ENCODE results near the gene ADAMTSL4. TPM values are rescaled to one million over a fixed set of nuclear protein-coding genes. Genes with fewer than 3 reads are reported as not detected.
A peak's percentile ranks its signal among the peaks of the same experiment; 100 is the strongest.

ADAMTSL4 gene
- total and polyA plus RNA-seq, 2 of the 8 experiments (the other 6 are each of a cell fraction or from before 2014, with no cell fraction given) = 4.2 to 5.4 TPM

DNA sequence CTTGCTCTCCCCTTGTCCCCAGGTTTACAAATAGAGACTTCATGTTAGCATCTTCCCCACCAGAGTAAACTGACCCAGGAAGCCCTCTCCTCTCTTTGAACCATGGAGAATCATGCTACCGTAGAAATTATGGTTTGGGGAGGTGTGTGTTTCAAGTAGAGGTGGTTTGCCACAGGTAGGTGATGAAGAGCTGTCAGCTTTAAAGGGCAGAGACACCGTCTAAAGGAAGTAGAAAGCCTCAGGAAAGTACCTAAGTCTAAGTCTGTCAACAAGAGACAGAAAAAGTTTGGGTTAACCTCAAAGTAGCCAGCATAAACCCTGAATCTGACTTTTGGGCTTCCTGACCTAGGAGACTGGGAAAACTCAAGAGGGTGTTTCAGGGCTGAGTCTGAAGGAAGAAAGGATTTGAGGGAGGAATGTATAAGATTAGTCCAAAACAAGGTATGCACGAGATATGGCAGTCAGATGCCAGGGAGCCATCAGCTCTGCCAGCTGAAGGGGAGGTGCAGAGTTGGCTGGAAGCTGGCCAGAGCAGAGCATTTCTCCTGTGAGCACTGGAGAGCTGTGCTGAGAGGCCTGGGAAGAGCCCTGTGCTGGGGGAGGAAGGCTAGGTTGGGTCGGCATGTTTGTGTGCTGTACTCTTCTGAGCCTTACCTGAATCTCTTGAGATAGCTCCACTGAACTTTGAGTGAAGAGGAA, 14.3 kb downstream of the ADAMTSL4 start:
- H2BK120ac ChIP-seq (replicated peaks; ENCODE audit: low read depth, low read length) = no peak overlapping the region
- H3K14ac ChIP-seq (ENCODE audit: insufficient read length) = no peak overlapping the region
- H3K23ac ChIP-seq (ENCODE audit: insufficient read length) = no peak overlapping the region
- H3K79me1 ChIP-seq (ENCODE audit: low read depth, low read length) = no peaks in the 10 kb centered on the region
- peak overlapping the region; percentile 85 to 95 for H3K4me2 ChIP-seq (ENCODE audit: insufficient read depth in 1 of 2, low read depth in 2 of 2, low read length in 2 of 2)
- H3K27ac ChIP-seq (ENCODE audit: low read depth, low read length) = peak overlapping the region; percentile 88
- no peaks in the 10 kb centered on the region for H3K9me3 ChIP-seq (ENCODE audit: insufficient read depth in 2 of 2, low read depth in 1 of 2, low read length in 1 of 2)
- 87% methylated on average over 4 of the region's 4 CpGs; no CpG with 5 or more reads in 1 of the 2 experiments for WGBS, 2 experiments (ENCODE audit: extremely low coverage in 1 of 2, insufficient coverage in 1 of 2, insufficient read length in 1 of 2, insufficient replicate concordance in 2 of 2, low coverage in 1 of 2, low lambda C conversion rate in 2 of 2, missing lambda C conversion rate in 1 of 2)
- H2BK20ac ChIP-seq (ENCODE audit: low read length) = peak overlapping the region; percentile 87; the same call in 1 of the 2 replicates
- no peaks in the 10 kb centered on the region for H3K36me3 ChIP-seq (ENCODE audit: control insufficient read depth in 2 of 4, insufficient read depth in 4 of 4, low read length in 3 of 4)
- no peak overlapping the region for H4K8ac ChIP-seq (ENCODE audit: extremely low read depth, insufficient read depth, low read length)
- peak overlapping the region; percentile 2 for H3K18ac ChIP-seq (ENCODE audit: extremely low read depth, low read length)
- DNase-seq (ENCODE audit: low read depth in 1 of 2, low spot score in 2 of 2) (no peak), FAIRE-seq (no peak)
- H2BK12ac ChIP-seq (ENCODE audit: low read depth, low read length) = peak overlapping the region; percentile 95; the same call in 1 of the 2 replicates
- H2BK15ac ChIP-seq (ENCODE audit: low read length) = peak overlapping the region; percentile 63; the same call in 1 of the 2 replicates
- peak overlapping the region in 1 of 4 experiments; percentile 75; a peak in 1 of 8 replicates for H3K4me3 ChIP-seq (ENCODE audit: extremely low read depth in 1 of 4, insufficient read depth in 2 of 4, low read depth in 3 of 4, low read length in 4 of 4)
- no peak overlapping the region for H4K91ac ChIP-seq (replicated peaks; ENCODE audit: insufficient read length, low read length)
- ChIA-PET POLR2A (ENCODE audit: partially characterized antibody) (interaction anchor here (1.1 to 43.7 kb wide), 7 partner anchors 13 to 369 kb away, joined by 4 to 1380 read pairs (median 13); partner anchors contain the start of genes ADAMTSL4, ENSA, FALEC and MCL1), CTCF (ENCODE audit: partially characterized antibody) (interaction anchor here (0.6 to 13.7 kb wide), 9 partner anchors 8 to 176 kb away, joined by 3 to 210 read pairs (median 4); partner anchors contain the start of gene ADAMTSL4)
- peaks cover 18 to 38% (median 27%) of the 10 kb centered on the region in 4 experiments for H3K4me1 ChIP-seq (replicated peaks in 1 of 4; ENCODE audit: control insufficient read depth in 3 of 4, insufficient read depth in 4 of 4, low read length in 3 of 4)
- TF ChIP-seq KDM5A (IDR thresholded peaks at IDR 0.05; ENCODE audit: low read length) (no peak), SRF (IDR thresholded peaks at IDR 0.05; ENCODE audit: low read depth, low read length) (no peak)
- no peak overlapping the region for H4K5ac ChIP-seq (ENCODE audit: insufficient read length, low read depth, low read length)
- H3K79me2 ChIP-seq (ENCODE audit: control insufficient read depth in 1 of 2, insufficient read depth in 2 of 2, low read length in 2 of 2) = peaks cover 5 to 48% of the 10 kb centered on the region in 2 experiments; a peak in 3 of 4 replicates
- no peak overlapping the region for H2AFZ ChIP-seq (ENCODE audit: low read length)
- peak overlapping the region; percentile 53; the same call in 1 of the 2 replicates for H2AK5ac ChIP-seq (ENCODE audit: low read depth, low read length)
- H3K23me2 ChIP-seq (ENCODE audit: low read depth, low read length) = peaks cover 7% of the 10 kb centered on the region
- H3K9ac ChIP-seq (replicated peaks in 1 of 4; ENCODE audit: extremely low read depth in 1 of 4, low read depth in 3 of 4, low read length in 3 of 4) = no peak overlapping the region; a peak in 1 of 7 replicates
- H3K56ac ChIP-seq (replicated peaks; ENCODE audit: insufficient read length, low read depth, low read length) = no peak overlapping the region
- no peak overlapping the region for H3K4ac ChIP-seq (replicated peaks; ENCODE audit: insufficient read length, low read depth, low read length)
- no peaks in the 10 kb centered on the region for H3K27me3 ChIP-seq (replicated peaks in 1 of 4; ENCODE audit: control insufficient read depth in 3 of 4, extremely low read depth in 1 of 4, insufficient read depth in 3 of 4, low read length in 3 of 4)
- peak overlapping the region; percentile 76 for H2BK5ac ChIP-seq (ENCODE audit: low read depth, low read length)
- peaks cover 0 to 2% of the 10 kb centered on the region in 2 experiments for H4K20me1 ChIP-seq (replicated peaks in 1 of 2; ENCODE audit: control insufficient read depth in 1 of 2, insufficient read depth in 2 of 2, low read length in 2 of 2)
